ENCODE results near the gene OR10H1.

DNA sequence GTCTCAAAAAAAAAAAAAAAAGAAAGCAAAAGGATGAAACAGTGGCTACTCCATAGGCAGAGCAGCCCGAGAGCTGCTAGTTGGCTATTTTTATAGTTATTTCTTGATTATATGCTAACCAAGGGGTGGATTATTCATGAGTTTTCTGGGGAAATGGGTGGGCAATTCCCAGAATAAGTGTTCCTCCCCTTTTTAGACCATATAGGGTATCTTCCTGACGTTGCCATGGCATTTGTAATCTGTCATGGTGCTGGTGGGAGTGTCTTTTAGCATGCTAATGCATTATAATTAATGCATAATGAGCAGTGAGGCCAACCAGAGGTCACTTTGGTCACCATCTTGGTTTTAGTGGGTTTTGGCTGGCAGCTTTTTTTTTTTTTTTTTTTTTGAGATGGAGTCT, 25.4 kb upstream of the OR10H1 start:
- no peak for TF ChIP-seq CTCF (IDR thresholded peaks at IDR 0.05; ENCODE audit: insufficient read depth, low read depth, low read length)
- no peak for TF ChIP-seq EZH2 (IDR thresholded peaks at IDR 0.05; ENCODE audit: insufficient read depth, low read length)

Measured in astrocyte (in vitro differentiated cells and primary cell).